B cell (primary cell): Measurements from ENCODE around the gene LMNB1. TPM values are rescaled to one million over a fixed set of nuclear protein-coding genes. Genes with fewer than 3 reads are reported as not detected.
"Not testable (repeated sequence)": the region's sequence is repeated elsewhere in the genome, so short reads cannot be mapped to it uniquely, and the experiment has no call there.

Experiments
- ATAC-seq: fragments of 200-7000 bp; cut with Tn5 transposase; one replicate; pipeline ENCODE4 v1.10.0; 2021; ENCODE audit warnings: low read depth, mild to moderate bottlenecking, moderate number of reproducible peaks, moderate library complexity
- CTCF ChIA-PET: fragments of 350-600 bp; sonication (Branson Sonifier 250); formaldehyde crosslinking; loops from one replicate; lab custom pipeline; 2021; ENCODE audit warnings: antibody characterized with exemption, inconsistent platforms; lab: Charles Lee
- POLR2A ChIA-PET: fragments of 350-600 bp; sonication (Branson Sonifier 250); formaldehyde crosslinking; loops from one replicate; lab custom pipeline; 2021; ENCODE audit warnings: antibody characterized with exemption; lab: Charles Lee
- DNase-seq: peaks from one replicate; pipeline ENCODE4 v3.0.0; 2013
- H2AFZ ChIP-seq: 2 replicates; pipeline ENCODE4 v1.6.1; 2012; ENCODE audit warnings: mild to moderate bottlenecking, low read depth, low read length; ENCODE audit not compliant: insufficient read depth, poor library complexity, severe bottlenecking
- H3K27ac ChIP-seq, 2 donors: 1 replicate in 1 of 2; 2 replicates in 1 of 2; pipeline ENCODE4 v1.5.1; 2012 to 2013; ENCODE audit warnings: low read length in 2 of 2, mild to moderate bottlenecking in 2 of 2, moderate library complexity in 1 of 2
- H3K27me3 ChIP-seq, 4 experiments: fragments of 200-600 bp in 1 of 4; sonication (generic) in 1 of 4; replicated peaks in 1 of 4; 1 replicate in 2 of 4; 2 replicates in 2 of 4; pipeline versions ENCODE4 v1.6.1 to v1.7.0; 2013 to 2016; ENCODE audit warnings: low read length in 3 of 4, mild to moderate bottlenecking in 2 of 4, mixed read lengths in 1 of 4, moderate library complexity in 1 of 4; ENCODE audit not compliant: insufficient read depth in 4 of 4, control insufficient read depth in 3 of 4; ENCODE audit errors: control extremely low read depth in 1 of 4
- H3K36me3 ChIP-seq, 2 experiments: replicated peaks in 1 of 2; 1 replicate in 1 of 2; 2 replicates in 1 of 2; pipeline versions ENCODE4 v1.6.1 to v1.7.1; 2013; ENCODE audit warnings: low read length in 1 of 2; ENCODE audit not compliant: insufficient read depth in 2 of 2, control insufficient read depth in 1 of 2; ENCODE audit errors: control extremely low read depth in 1 of 2, extremely low read depth in 1 of 2
- H3K4me1 ChIP-seq, 2 donors: fragments of 200-600 bp in 1 of 2; sonication (generic) in 1 of 2; 1 replicate in 1 of 2; 2 replicates in 1 of 2; pipeline versions ENCODE4 v1.5.1 to v1.6.1; 2013 to 2017; ENCODE audit warnings: low read length in 2 of 2; ENCODE audit not compliant: control insufficient read depth in 2 of 2, insufficient read depth in 2 of 2
- H3K4me2 ChIP-seq: replicated peaks from 2 replicates; pipeline ENCODE3; 2012; ENCODE audit warnings: mild to moderate bottlenecking, low read depth, low read length; ENCODE audit not compliant: poor library complexity, severe bottlenecking
- H3K4me3 ChIP-seq, 5 experiments: fragments of 200-600 bp in 1 of 5; sonication (generic) in 1 of 5; 1 replicate in 3 of 5; 2 replicates in 2 of 5; pipeline versions ENCODE4 v1.5.1 to v1.7.0; 2011 to 2016; ENCODE audit warnings: low read length in 4 of 5, mild to moderate bottlenecking in 4 of 5, low read depth in 2 of 5, control low read depth in 1 of 5, moderate library complexity in 1 of 5; ENCODE audit not compliant: insufficient read depth in 1 of 5; ENCODE audit errors: control extremely low read depth in 1 of 5, extremely low read depth in 1 of 5
- H3K79me2 ChIP-seq: fragments of 200-600 bp; sonication (generic); one replicate; pipeline ENCODE4 v1.6.0; 2016; ENCODE audit warnings: low read length; ENCODE audit not compliant: control insufficient read depth, insufficient read depth
- H3K9ac ChIP-seq: fragments of 200-600 bp; sonication (generic); 2 replicates; pipeline ENCODE4 v1.6.1; 2017; ENCODE audit warnings: mild to moderate bottlenecking, low read length, moderate library complexity
- H3K9me3 ChIP-seq, 3 donors: one replicate each; pipeline versions ENCODE4 v1.6.1 to v1.7.1; 2013; ENCODE audit warnings: low read length in 2 of 3; ENCODE audit not compliant: control insufficient read depth in 2 of 3, insufficient read depth in 1 of 3; ENCODE audit errors: control extremely low read depth in 1 of 3
- H4K20me1 ChIP-seq: 2 replicates; pipeline ENCODE4 v1.6.0; 2012; ENCODE audit warnings: mild to moderate bottlenecking, low read length; ENCODE audit not compliant: insufficient read depth, control insufficient read depth, poor library complexity, severe bottlenecking
- H3K27ac Mint-ChIP-seq: one replicate; pipeline ENCODE4 v1.8.0; 2021; ENCODE audit warnings: mixed read lengths
- H3K27me3 Mint-ChIP-seq: one replicate; pipeline ENCODE4 v1.8.0; 2021; ENCODE audit warnings: mixed read lengths
- H3K4me1 Mint-ChIP-seq: one replicate; pipeline ENCODE4 v1.8.0; 2021; ENCODE audit warnings: mixed read lengths
- H3K4me3 Mint-ChIP-seq: one replicate; pipeline ENCODE4 v1.8.0; 2021; ENCODE audit warnings: mixed read lengths
- H3K9me3 Mint-ChIP-seq: one replicate; pipeline ENCODE4 v1.8.0; 2022; ENCODE audit warnings: mixed read lengths; ENCODE audit not compliant: insufficient read depth
- EZH2 ChIP-seq: IDR thresholded peaks from 2 replicates; pipeline ENCODE4 v1.6.1; 2012; ENCODE audit warnings: borderline replicate concordance, low read depth, mild to moderate bottlenecking, moderate library complexity, low read length; ENCODE audit not compliant: insufficient read depth, poor library complexity, severe bottlenecking
- WGBS: methylation state at CpG from one replicate; pipeline ENCODE4 v1.1.5; 2013; ENCODE audit warnings: missing lambda C conversion rate; ENCODE audit not compliant: insufficient coverage; 5-methylcytosine and 5-hydroxymethylcytosine counted together
- intact Hi-C: fragments of 100-400 bp; cut with micrococcal nuclease; formaldehyde crosslinking; loops from one replicate; pipeline ENCODE4 v1.10.0; 2022
- polyA plus RNA-seq: library from polyadenylated mRNA; depleted of rRNA; stranded (reverse); fragments of >200 nt; gene quantifications from 2 replicates; pipeline ENCODE4 v1.2.3, GENCODE V29; 2012
- total RNA-seq, 2 donors: library from RNA; stranded (reverse); fragments of 120-200 nt in 1 of 2; gene quantifications; 1 replicate in 1 of 2; 2 replicates in 1 of 2; pipeline versions ENCODE4 v1.2.3 to v1.2.4, GENCODE V29; 2013 to 2022
- TF ChIP-seq, protein P1 (sequence below): fragments of 200-600 bp; IDR thresholded peaks from one replicate; pipeline ENCODE4 v1.8.0; 2022; ENCODE audit warnings: antibody characterized with exemption, mild to moderate bottlenecking

The LMNB1 gene
- total and polyA plus RNA-seq, 2 donors (not counting 1 experiment from before 2014, with no cell fraction given): 10.5 to 25.1 TPM

DNA sequence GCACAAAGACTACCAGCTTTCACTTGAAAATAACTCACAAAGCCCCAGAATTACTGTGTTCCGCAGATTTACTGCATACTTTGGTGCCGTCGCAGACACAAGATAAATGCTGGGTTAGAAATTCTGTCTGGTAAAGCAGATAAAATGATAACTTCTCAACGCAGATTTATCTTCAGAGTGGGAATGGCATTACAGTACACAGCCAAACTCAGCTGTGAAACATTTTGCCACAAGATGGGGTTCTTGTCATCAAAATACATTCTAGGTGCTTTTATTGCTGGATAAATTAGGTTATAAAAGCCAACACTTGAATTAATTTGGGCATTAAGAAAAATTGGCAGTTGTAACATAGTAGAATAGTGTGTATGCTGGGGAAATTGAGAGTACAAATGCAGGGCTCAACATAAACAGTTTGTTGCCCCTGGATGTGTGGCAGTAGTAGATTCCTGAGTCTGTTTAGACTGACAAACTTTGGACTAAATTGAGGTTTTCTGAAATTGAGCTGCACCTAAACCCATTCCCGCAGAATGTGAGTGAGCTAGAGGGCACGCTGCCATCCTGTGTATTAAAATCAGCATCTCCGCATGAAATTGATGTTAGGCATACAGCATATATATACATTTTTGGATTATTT lies 61.1 kb downstream of the LMNB1 start:
- POLR2A ChIA-PET: no interaction called here
- DNase-seq: peak; percentile 51
- intact Hi-C loops: loop anchor here (1.0 to 5.0 kb wide), 3 partner anchors 205 to 604 kb away; no protein-coding TSS in a partner anchor

GRCh38 chr5:126839407-126839806 lies 62.5 kb downstream of the LMNB1 start:
- DNase-seq, H3K27ac Mint-ChIP-seq, H3K9me3 ChIP-seq, H3K27me3 ChIP-seq, H3K27ac ChIP-seq, H2AFZ ChIP-seq, H3K4me3 Mint-ChIP-seq, ATAC-seq, H3K79me2 ChIP-seq, H3K4me2 ChIP-seq, H3K4me3 ChIP-seq, H3K9me3 Mint-ChIP-seq, H3K27me3 Mint-ChIP-seq, POLR2A ChIA-PET, H4K20me1 ChIP-seq, H3K4me1 Mint-ChIP-seq, H3K4me1 ChIP-seq, H3K36me3 ChIP-seq, H3K9ac ChIP-seq: not testable (repeated sequence)
- CTCF ChIA-PET: interaction anchor here (1.3 to 7.9 kb wide), 2 partner anchors 189 to 475 kb away, joined by 4 to 71 read pairs; no protein-coding TSS in a partner anchor
- 100% methylated on average over 4 of the region's 7 CpGs for WGBS
- intact Hi-C loops: loop anchor here (2.0 to 5.0 kb wide), 2 partner anchors 203 to 603 kb away; no protein-coding TSS in a partner anchor

More for the DNA sequence above, 61.1 kb downstream of the LMNB1 start:
- no peak overlapping the region for H3K27ac Mint-ChIP-seq
- H3K4me3 ChIP-seq: no peak overlapping the region
- H3K27me3 Mint-ChIP-seq: no peaks in the 10 kb centered on the region
- H3K9me3 Mint-ChIP-seq: no peaks in the 10 kb centered on the region
- H3K79me2 ChIP-seq: no peaks in the 10 kb centered on the region
- ATAC-seq: peak; percentile 45
- no peak overlapping the region for H2AFZ ChIP-seq
- H3K9me3 ChIP-seq: no peaks in the 10 kb centered on the region
- H3K27ac ChIP-seq: no peak overlapping the region
- H3K4me2 ChIP-seq: no peak overlapping the region
- TF ChIP-seq, protein P1, sequence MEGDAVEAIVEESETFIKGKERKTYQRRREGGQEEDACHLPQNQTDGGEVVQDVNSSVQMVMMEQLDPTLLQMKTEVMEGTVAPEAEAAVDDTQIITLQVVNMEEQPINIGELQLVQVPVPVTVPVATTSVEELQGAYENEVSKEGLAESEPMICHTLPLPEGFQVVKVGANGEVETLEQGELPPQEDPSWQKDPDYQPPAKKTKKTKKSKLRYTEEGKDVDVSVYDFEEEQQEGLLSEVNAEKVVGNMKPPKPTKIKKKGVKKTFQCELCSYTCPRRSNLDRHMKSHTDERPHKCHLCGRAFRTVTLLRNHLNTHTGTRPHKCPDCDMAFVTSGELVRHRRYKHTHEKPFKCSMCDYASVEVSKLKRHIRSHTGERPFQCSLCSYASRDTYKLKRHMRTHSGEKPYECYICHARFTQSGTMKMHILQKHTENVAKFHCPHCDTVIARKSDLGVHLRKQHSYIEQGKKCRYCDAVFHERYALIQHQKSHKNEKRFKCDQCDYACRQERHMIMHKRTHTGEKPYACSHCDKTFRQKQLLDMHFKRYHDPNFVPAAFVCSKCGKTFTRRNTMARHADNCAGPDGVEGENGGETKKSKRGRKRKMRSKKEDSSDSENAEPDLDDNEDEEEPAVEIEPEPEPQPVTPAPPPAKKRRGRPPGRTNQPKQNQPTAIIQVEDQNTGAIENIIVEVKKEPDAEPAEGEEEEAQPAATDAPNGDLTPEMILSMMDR: peak; percentile 66
- no peak for TF ChIP-seq EZH2
- H3K27me3 ChIP-seq: no peaks in the 10 kb centered on the region
- no peak overlapping the region for H3K9ac ChIP-seq
- H3K36me3 ChIP-seq: peaks cover 0 to 16% of the 10 kb centered on the region in 2 experiments
- H3K4me3 Mint-ChIP-seq: no peak overlapping the region
- H3K4me1 Mint-ChIP-seq: no peaks in the 10 kb centered on the region
- CTCF ChIA-PET: interaction anchor here (0.9 to 7.9 kb wide), 17 partner anchors 9 to 656 kb away, joined by 3 to 71 read pairs (median 4); partner anchors contain the start of gene C5orf63
- H3K4me1 ChIP-seq: no peaks in the 10 kb centered on the region
- no peaks in the 10 kb centered on the region for H4K20me1 ChIP-seq
- WGBS: 100% methylated on average over 1 of the region's 7 CpGs

DNA sequence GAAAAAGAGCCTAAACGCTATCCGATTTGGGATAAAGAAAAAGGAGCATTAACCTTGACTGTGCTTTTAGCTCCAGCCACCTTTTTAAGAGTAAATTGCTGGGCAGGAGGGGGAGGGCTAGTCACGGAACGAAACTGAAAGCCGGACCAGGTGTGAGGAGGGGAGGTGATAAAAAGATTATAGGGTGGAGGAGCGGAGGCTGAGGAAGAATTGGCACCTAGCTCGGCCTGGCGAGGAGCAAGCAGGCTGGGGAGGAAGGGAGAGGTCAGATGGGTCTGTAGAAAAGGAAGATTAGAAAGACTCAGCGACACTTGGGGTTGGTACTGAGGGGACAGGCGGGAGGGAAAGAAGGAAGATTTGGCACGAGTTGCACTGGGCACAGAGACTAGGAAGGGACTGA lies 66.4 kb downstream of the LMNB1 start:
- H3K79me2 ChIP-seq, H3K36me3 ChIP-seq, POLR2A ChIA-PET, H3K27me3 ChIP-seq, H2AFZ ChIP-seq, CTCF ChIA-PET, H4K20me1 ChIP-seq, H3K9me3 ChIP-seq, intact Hi-C loops, H3K9me3 Mint-ChIP-seq, H3K4me3 ChIP-seq, H3K27me3 Mint-ChIP-seq, ATAC-seq, H3K9ac ChIP-seq, H3K4me2 ChIP-seq, H3K4me3 Mint-ChIP-seq, H3K27ac Mint-ChIP-seq, DNase-seq, H3K27ac ChIP-seq: not testable (repeated sequence)
- 92% methylated on average over 8 of the region's 11 CpGs for WGBS
- H3K4me1 ChIP-seq: peaks cover 15 to 23% of the 10 kb centered on the region in 2 donors
- H3K4me1 Mint-ChIP-seq: peaks cover 36% of the 10 kb centered on the region
